Activated CD4-positive, alpha-beta T cell treated with anti-CD3 and anti-CD28 coated beads, Interleukin-2, amount 10 ng/mL, durations not matched to agents 7 days and 5 days (primary cell): ENCODE results near the gene ILKAP. TPM values are rescaled to one million over a fixed set of nuclear protein-coding genes. Genes with fewer than 3 reads are reported as not detected.

Source experiments
- CTCF ChIA-PET: fragments of 350-600 bp; sonication (Branson Sonifier 250); formaldehyde crosslinking; loops from one replicate; lab custom pipeline; 2021; ENCODE audit warnings: antibody characterized with exemption; lab: Charles Lee
- POLR2A ChIA-PET: fragments of 350-600 bp; sonication (Branson Sonifier 250); formaldehyde crosslinking; loops from one replicate; lab custom pipeline; 2021; ENCODE audit warnings: antibody characterized with exemption; lab: Charles Lee
- DNase-seq: peaks from one replicate; pipeline ENCODE4 v3.0.0-alpha.2; 2020
- H3K27ac Mint-ChIP-seq: one replicate; pipeline ENCODE4 v1.8.0; 2021; ENCODE audit warnings: mild to moderate bottlenecking, moderate library complexity, mixed read lengths
- H3K27me3 Mint-ChIP-seq: one replicate; pipeline ENCODE4 v1.8.0; 2021; ENCODE audit warnings: mixed read lengths
- H3K36me3 Mint-ChIP-seq: one replicate; pipeline ENCODE4 v1.8.0; 2021; ENCODE audit warnings: low read depth, mixed read lengths
- H3K4me1 Mint-ChIP-seq: one replicate; pipeline ENCODE4 v1.8.0; 2021; ENCODE audit warnings: mixed read lengths
- H3K4me3 Mint-ChIP-seq: one replicate; pipeline ENCODE4 v1.8.0; 2021; ENCODE audit warnings: mild to moderate bottlenecking, moderate library complexity, mixed read lengths
- H3K9me3 Mint-ChIP-seq: one replicate; pipeline ENCODE4 v1.8.0; 2021; ENCODE audit warnings: mixed read lengths
- total RNA-seq, 2 experiments: library from RNA; stranded (reverse); gene quantifications; one replicate each; pipeline ENCODE4 v1.2.3, GENCODE V29; 2021

ILKAP gene, protein sequence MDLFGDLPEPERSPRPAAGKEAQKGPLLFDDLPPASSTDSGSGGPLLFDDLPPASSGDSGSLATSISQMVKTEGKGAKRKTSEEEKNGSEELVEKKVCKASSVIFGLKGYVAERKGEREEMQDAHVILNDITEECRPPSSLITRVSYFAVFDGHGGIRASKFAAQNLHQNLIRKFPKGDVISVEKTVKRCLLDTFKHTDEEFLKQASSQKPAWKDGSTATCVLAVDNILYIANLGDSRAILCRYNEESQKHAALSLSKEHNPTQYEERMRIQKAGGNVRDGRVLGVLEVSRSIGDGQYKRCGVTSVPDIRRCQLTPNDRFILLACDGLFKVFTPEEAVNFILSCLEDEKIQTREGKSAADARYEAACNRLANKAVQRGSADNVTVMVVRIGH
- 10 to 100 TPM; 59.1 to 63.2 TPM for total RNA-seq

GRCh38 chr2:238203094-238203972 is at the start of gene ILKAP:
Gene ILKAP, minus strand, starts transcription at chr2:238203695. Its CDS starts 142 bp downstream, at chr2:238203553.
- ChIA-PET CTCF (interaction anchor here (1.0 to 2.1 kb wide), 4 partner anchors 10 to 347 kb away, joined by 3 to 6 read pairs (median 4); no protein-coding TSS in a partner anchor), POLR2A (no interaction called here)
- Mint-ChIP-seq H3K36me3 (peaks cover 17% of the 10 kb centered on the region), H3K27me3 (no peaks in the 10 kb centered on the region), H3K4me3 (peak within 1 kb of the TSS; percentile 88), H3K27ac (peak within 1 kb of the TSS; percentile 92), H3K9me3 (no peaks in the 10 kb centered on the region), H3K4me1 (peaks cover 44% of the 10 kb centered on the region)
- peak; percentile 88 for DNase-seq

GRCh38 chr2:238252766-238253630 is 49.5 kb upstream of the ILKAP start:
- no peaks in the 10 kb centered on the region for H3K27me3 Mint-ChIP-seq
- H3K9me3 Mint-ChIP-seq, result no peaks in the 10 kb centered on the region
- peaks cover 4% of the 10 kb centered on the region for H3K36me3 Mint-ChIP-seq
- peak overlapping the region; percentile 25 for H3K27ac Mint-ChIP-seq
- DNase-seq, result no peak
- H3K4me1 Mint-ChIP-seq, result no peaks in the 10 kb centered on the region
- CTCF ChIA-PET, result interaction anchor here (0.6 to 1.8 kb wide), 2 partner anchors 10 to 334 kb away, joined by 3 to 5 read pairs; no protein-coding TSS in a partner anchor
- H3K4me3 Mint-ChIP-seq, result no peak overlapping the region
- POLR2A ChIA-PET, result no interaction called here

GRCh38 chr2:238251986-238252385 is 48.5 kb upstream of the ILKAP start:
- POLR2A ChIA-PET, result no interaction called here
- H3K36me3 Mint-ChIP-seq, result peaks cover 4% of the 10 kb centered on the region
- no peak for DNase-seq
- H3K9me3 Mint-ChIP-seq, result no peaks in the 10 kb centered on the region
- no peak overlapping the region for H3K4me3 Mint-ChIP-seq
- CTCF ChIA-PET, result interaction anchor here (0.6 kb wide), 1 partner anchor 400 kb away, joined by 3 read pairs; no protein-coding TSS in a partner anchor
- no peaks in the 10 kb centered on the region for H3K27me3 Mint-ChIP-seq
- no peak overlapping the region for H3K27ac Mint-ChIP-seq
- H3K4me1 Mint-ChIP-seq, result no peaks in the 10 kb centered on the region

- DNase-seq, result no peak
- ChIA-PET CTCF (no interaction called here), POLR2A (no interaction called here)
- Mint-ChIP-seq H3K9me3 (no peaks in the 10 kb centered on the region), H3K36me3 (peaks cover 2% of the 10 kb centered on the region), H3K27ac (no peak overlapping the region), H3K4me1 (no peaks in the 10 kb centered on the region), H3K27me3 (no peaks in the 10 kb centered on the region), H3K4me3 (no peak overlapping the region)
Observed at GRCh38 chr2:238251331-238251730, 47.8 kb upstream of the ILKAP start.

DNA sequence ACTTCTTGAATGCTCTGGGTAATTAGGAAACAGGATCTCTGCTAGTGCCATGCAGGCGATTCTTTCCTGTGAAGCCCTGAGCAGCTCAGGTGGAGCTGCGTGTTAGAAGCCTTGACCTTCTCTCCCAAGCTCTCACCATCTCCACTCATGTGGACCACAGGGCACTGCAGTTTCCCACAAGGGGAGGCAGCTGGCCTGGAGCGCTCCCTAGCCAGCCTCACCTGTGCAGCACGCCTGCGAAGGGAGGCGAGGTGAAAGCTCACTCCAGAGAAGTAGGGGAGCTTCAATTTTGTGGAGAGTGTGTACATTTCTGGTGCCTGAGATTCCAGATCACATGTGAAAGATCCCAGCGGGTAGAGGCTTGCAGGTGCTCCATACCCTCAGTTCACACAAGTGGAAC is 47.4 kb upstream of the ILKAP start:
- Mint-ChIP-seq H3K9me3 (no peaks in the 10 kb centered on the region), H3K36me3 (peaks cover 2% of the 10 kb centered on the region), H3K27ac (no peak overlapping the region), H3K4me3 (no peak overlapping the region), H3K27me3 (no peaks in the 10 kb centered on the region), H3K4me1 (no peaks in the 10 kb centered on the region)
- ChIA-PET POLR2A (no interaction called here), CTCF (no interaction called here)
- no peak for DNase-seq

DNA sequence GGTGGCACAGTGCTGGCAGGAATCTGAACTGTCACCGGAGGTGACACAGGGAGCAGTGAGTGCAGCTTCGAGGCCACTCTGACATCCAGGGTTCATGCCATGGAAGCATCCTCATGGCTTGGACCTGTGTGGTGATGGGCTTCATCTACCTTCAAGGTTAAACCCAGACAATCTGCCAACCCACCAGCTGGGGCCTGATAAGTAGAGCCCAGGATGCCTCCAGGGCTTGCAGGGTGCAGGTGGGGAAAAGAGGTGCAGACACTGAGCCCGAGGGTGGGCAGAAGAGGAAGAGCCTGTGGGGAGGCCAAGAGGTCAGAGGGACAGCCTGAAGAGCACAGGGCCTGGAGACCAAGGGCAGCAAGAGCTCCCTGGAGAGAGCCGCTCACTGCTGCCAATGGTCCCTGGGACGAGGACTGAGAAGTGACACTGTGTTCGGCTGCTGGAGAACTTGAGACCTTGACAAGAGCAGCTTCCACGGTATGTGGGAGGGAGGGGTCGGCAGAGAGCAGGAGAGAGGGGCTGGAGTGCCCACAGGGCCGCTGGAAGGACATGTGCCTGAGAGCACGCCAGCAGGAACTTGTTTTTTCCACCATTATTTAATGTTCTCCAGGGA is 44.5 kb upstream of the ILKAP start:
- Mint-ChIP-seq H3K27me3 (no peaks in the 10 kb centered on the region), H3K4me1 (no peaks in the 10 kb centered on the region), H3K9me3 (no peaks in the 10 kb centered on the region), H3K4me3 (no peak overlapping the region), H3K36me3 (peaks cover 9% of the 10 kb centered on the region), H3K27ac (peak overlapping the region; percentile 27)
- DNase-seq, result no peak
- ChIA-PET POLR2A (no interaction called here), CTCF (interaction anchor here (0.6 to 1.5 kb wide), 4 partner anchors 9 to 1965 kb away, joined by 3 to 7 read pairs (median 3); no protein-coding TSS in a partner anchor)

DNA sequence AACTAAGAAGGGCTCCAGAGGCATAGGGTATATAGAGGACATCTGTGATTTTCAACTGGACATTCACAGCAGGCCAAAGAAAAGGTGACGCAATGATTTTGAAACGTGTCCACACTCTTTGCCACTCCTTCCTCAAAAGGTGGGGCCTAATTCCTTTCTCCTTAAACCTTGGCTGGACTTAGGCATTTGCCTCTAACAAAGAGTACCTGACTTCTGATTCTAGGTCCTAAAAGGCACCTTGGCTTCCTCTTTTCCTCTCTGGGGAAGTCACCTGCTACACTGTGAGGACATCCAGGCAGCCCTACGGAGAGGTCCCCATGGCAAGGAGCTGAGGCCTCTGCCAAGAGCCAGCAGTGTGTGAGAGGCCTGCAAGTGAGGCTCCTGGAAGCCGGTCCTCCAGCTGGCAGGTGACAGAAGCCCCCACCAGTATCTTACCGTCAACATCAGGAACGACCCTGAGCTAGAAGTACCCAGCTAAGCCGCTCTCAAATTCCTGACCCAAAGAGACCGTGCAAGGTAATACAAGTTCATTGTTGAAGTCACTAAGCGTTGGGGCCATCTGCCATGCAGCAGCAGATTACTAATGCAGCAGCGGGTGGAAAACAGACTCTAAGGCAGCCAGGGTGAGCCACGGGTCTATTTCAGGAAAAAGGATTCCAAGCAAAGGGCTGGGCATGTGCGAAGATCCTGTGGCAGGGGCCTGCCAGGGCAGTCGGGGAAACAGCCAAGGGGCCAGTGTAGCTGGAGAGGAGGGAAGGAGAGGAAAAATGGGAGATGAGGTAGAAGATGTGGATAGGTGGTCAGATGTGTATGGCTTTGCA is 43.7 kb upstream of the ILKAP start:
- Mint-ChIP-seq H3K27ac (no peak overlapping the region), H3K4me1 (no peaks in the 10 kb centered on the region), H3K36me3 (peaks cover 9% of the 10 kb centered on the region), H3K4me3 (no peak overlapping the region), H3K27me3 (no peaks in the 10 kb centered on the region), H3K9me3 (no peaks in the 10 kb centered on the region)
- DNase-seq, result no peak
- ChIA-PET POLR2A (no interaction called here), CTCF (interaction anchor here (1.1 to 1.4 kb wide), 3 partner anchors 8 to 32 kb away, joined by 3 to 4 read pairs (median 3); no protein-coding TSS in a partner anchor)

DNA sequence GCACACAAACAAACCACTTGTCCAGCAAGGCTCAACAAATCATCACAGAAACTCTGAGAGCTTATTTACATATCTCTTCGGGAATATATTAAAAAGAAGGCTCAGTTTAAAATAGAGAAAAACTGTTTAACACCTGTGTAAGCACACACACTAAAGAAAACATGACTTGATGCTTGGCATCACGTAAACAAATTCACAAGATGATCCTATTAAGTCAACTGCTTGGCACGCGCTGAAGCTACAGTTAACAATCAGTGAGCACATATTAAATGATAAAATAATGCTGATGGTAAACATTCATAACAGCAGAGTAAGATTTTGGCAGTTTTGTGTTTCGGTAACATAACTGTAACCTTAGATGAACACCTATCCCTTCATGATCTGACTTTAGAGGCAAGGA is 40.7 kb upstream of the ILKAP start:
- peaks cover 6% of the 10 kb centered on the region for H3K4me1 Mint-ChIP-seq
- no peaks in the 10 kb centered on the region for H3K9me3 Mint-ChIP-seq
- H3K36me3 Mint-ChIP-seq, result peaks cover 7% of the 10 kb centered on the region
- CTCF ChIA-PET, result no interaction called here
- no peak overlapping the region for H3K4me3 Mint-ChIP-seq
- no peak for DNase-seq
- H3K27me3 Mint-ChIP-seq, result peaks cover 12% of the 10 kb centered on the region
- H3K27ac Mint-ChIP-seq, result no peak overlapping the region
- POLR2A ChIA-PET, result no interaction called here

DNA sequence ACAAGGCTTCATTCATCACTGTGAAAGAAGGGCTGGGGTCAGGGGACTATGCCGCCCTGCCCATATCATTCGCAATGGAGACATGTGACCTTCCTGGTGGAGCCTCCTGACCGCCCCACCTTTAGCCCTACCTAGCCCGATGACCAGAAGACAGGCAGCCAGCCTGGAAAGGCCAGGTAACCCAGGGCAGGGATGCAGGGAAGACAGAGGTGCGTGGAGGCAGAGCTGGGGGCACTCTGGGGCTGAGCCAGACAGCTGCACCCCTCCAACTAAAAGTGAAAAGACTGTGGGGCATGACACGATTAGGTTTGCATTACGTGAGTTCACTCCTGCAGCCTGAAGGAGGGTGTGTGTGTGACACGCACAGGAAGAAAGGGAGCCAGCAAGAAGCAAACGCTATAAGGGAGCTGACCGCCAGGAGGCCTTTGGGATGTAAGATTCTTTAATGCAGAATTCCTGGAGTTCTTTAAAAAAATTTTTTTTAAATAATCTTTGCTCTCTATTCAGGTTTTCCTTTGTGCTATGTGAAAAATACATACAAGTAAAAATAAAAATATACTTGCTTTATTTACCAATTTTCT is 40.1 kb upstream of the ILKAP start:
- peaks cover 6% of the 10 kb centered on the region for H3K4me1 Mint-ChIP-seq
- no peak overlapping the region for H3K4me3 Mint-ChIP-seq
- CTCF ChIA-PET, result no interaction called here
- H3K9me3 Mint-ChIP-seq, result no peaks in the 10 kb centered on the region
- H3K27ac Mint-ChIP-seq, result no peak overlapping the region
- peaks cover 12% of the 10 kb centered on the region for H3K27me3 Mint-ChIP-seq
- no peak for DNase-seq
- H3K36me3 Mint-ChIP-seq, result peaks cover 7% of the 10 kb centered on the region
- POLR2A ChIA-PET, result no interaction called here

- no peaks in the 10 kb centered on the region for H3K9me3 Mint-ChIP-seq
- ChIA-PET CTCF (no interaction called here), POLR2A (no interaction called here)
- H3K27me3 Mint-ChIP-seq, result peaks cover 18% of the 10 kb centered on the region
- no peak overlapping the region for H3K4me3 Mint-ChIP-seq
- no peak overlapping the region for H3K27ac Mint-ChIP-seq
- no peak for DNase-seq
- H3K4me1 Mint-ChIP-seq, result peaks cover 6% of the 10 kb centered on the region
- H3K36me3 Mint-ChIP-seq, result peaks cover 7% of the 10 kb centered on the region
Observed at GRCh38 chr2:238242731-238243495, 39.4 kb upstream of the ILKAP start.
